ENCODE measurements around the gene ZNF682. TPM values are rescaled to one million over a fixed set of nuclear protein-coding genes. Genes with fewer than 3 reads are reported as not detected.
"Not testable (repeated sequence)": the region's sequence is repeated elsewhere in the genome, so short reads cannot be mapped to it uniquely, and the experiment has no call there.

The ZNF682 gene
- total RNA-seq, 4 donors from 2014 or later, result 1.6 to 5.9 (median 3.8) TPM

GRCh38 chr19:20060282-20060681 is 21.0 kb upstream of the ZNF682 start:
- H3K9me3 ChIP-seq, result no peaks in the 10 kb centered on the region
- 81 to 89% methylated on average over 1 of the region's 1 CpG for WGBS, 2 donors (ENCODE audit: low coverage in 1 of 2)
- H3K27me3 ChIP-seq, result no peaks in the 10 kb centered on the region

GRCh38 chr19:20058738-20059137 is 19.4 kb upstream of the ZNF682 start:
- H3K27me3 ChIP-seq, H3K4me1 ChIP-seq, H3K27ac ChIP-seq, H3K4me3 ChIP-seq, ATAC-seq, H3K36me3 ChIP-seq, H3K9me3 ChIP-seq: not testable (repeated sequence)

More at GRCh38 chr19:20060282-20060681, 21.0 kb upstream of the ZNF682 start:
- H3K27ac ChIP-seq, result no peak overlapping the region
- H3K36me3 ChIP-seq, result no peaks in the 10 kb centered on the region
- no peak for ATAC-seq
- TF ChIP-seq POLR2A (IDR thresholded peaks at IDR 0.05) (no peak), POLR2AphosphoS5 (IDR thresholded peaks at IDR 0.05) (no peak)
- no peaks in the 10 kb centered on the region for H3K4me1 ChIP-seq
- no peak overlapping the region for H3K4me3 ChIP-seq

GRCh38 chr19:20051841-20052768 is 12.8 kb upstream of the ZNF682 start:
- peak overlapping the region; percentile 55 to 63 for H3K4me3 ChIP-seq
- TF ChIP-seq EP300 (IDR thresholded peaks at IDR 0.05) (no peak), CTCF (IDR thresholded peaks at IDR 0.05) (peak in 2 of 4 experiments; percentile 13 to 16), POLR2AphosphoS5 (IDR thresholded peaks at IDR 0.05) (peak; percentile 37), POLR2A (IDR thresholded peaks at IDR 0.05) (peak in 1 of 2 donors; percentile 22)
- WGBS, 2 donors (ENCODE audit: low coverage in 1 of 2), result 0 to 3% methylated on average over 6 to 7 of the region's 43 CpGs
- ATAC-seq, result peak; percentile 100
- H3K27me3 ChIP-seq, result no peaks in the 10 kb centered on the region
- peaks cover 0 to 7% (median 0%) of the 10 kb centered on the region in 3 donors for H3K4me1 ChIP-seq
- H3K27ac ChIP-seq, result peak overlapping the region; percentile 3 to 84 (median 80)
- H3K36me3 ChIP-seq, result no peaks in the 10 kb centered on the region
- H3K9me3 ChIP-seq, result no peaks in the 10 kb centered on the region

GRCh38 chr19:20045742-20046141 is 6.4 kb upstream of the ZNF682 start:
- peaks cover 32% of the 10 kb centered on the region for H3K27me3 ChIP-seq
- not testable (repeated sequence) for H3K4me1 ChIP-seq, H3K36me3 ChIP-seq, H3K27ac ChIP-seq, H3K9me3 ChIP-seq, ATAC-seq, H3K4me3 ChIP-seq
- 65 to 67% methylated on average over 3 to 5 of the region's 5 CpGs for WGBS, 2 donors (ENCODE audit: low coverage in 1 of 2)

GRCh38 chr19:20044663-20045062 is 5.4 kb upstream of the ZNF682 start:
- ATAC-seq, result no peak
- Histone ChIP-seq H3K4me3 (no peak overlapping the region), H3K27ac (no peak overlapping the region), H3K4me1 (no peaks in the 10 kb centered on the region), H3K27me3 (peaks cover 32% of the 10 kb centered on the region), H3K36me3 (no peaks in the 10 kb centered on the region), H3K9me3 (no peaks in the 10 kb centered on the region)
- 48 to 60% methylated on average over 1 to 3 of the region's 3 CpGs for WGBS, 2 donors (ENCODE audit: low coverage in 1 of 2)
- TF ChIP-seq CTCF (IDR thresholded peaks at IDR 0.05) (no peak), EP300 (IDR thresholded peaks at IDR 0.05) (no peak), POLR2A (IDR thresholded peaks at IDR 0.05) (no peak), POLR2AphosphoS5 (IDR thresholded peaks at IDR 0.05) (no peak)

- H3K36me3 ChIP-seq, result peaks cover 0 to 5% of the 10 kb centered on the region in 2 donors
- TF ChIP-seq EP300 (IDR thresholded peaks at IDR 0.05), result no peak
- TF ChIP-seq CTCF (IDR thresholded peaks at IDR 0.05), result no peak
- no peak for TF ChIP-seq POLR2A (IDR thresholded peaks at IDR 0.05)
- TF ChIP-seq POLR2AphosphoS5 (IDR thresholded peaks at IDR 0.05), result no peak
- H3K4me3 ChIP-seq, result peak overlapping the region; percentile 81 to 86
- WGBS, 2 donors (ENCODE audit: low coverage in 1 of 2), result 0 to 1% methylated on average over 4 of the region's 26 CpGs
- ATAC-seq, result no peak
- peaks cover 0 to 17% (median 0%) of the 10 kb centered on the region in 3 donors for H3K4me1 ChIP-seq
- H3K27ac ChIP-seq, result peak overlapping the region; percentile 5 to 83 (median 79)
- H3K27me3 ChIP-seq, result peaks cover 20% of the 10 kb centered on the region
- no peaks in the 10 kb centered on the region for H3K9me3 ChIP-seq
These were observed 725 bp downstream of the ZNF682 start for GRCh38 chr19:20038358-20039202.
